HEK293 (cell line): ENCODE measurements around the gene KIF19.

Experiments used
- CTCF ChIA-PET: fragments of 350-600 bp; formaldehyde crosslinking; extraction: SDS; loops from one replicate; lab custom pipeline; 2021; ENCODE audit warnings: antibody characterized with exemption; lab: Yijun Ruan, JAX
- POLR2A ChIA-PET: fragments of 300-600 bp; formaldehyde crosslinking; extraction: SDS; loops from one replicate; lab custom pipeline; 2020; ENCODE audit warnings: antibody characterized with exemption, inconsistent platforms; lab: Yijun Ruan, JAX
- H3K27ac ChIP-seq: fragments of 200-500 bp; sonication (Bioruptor generic); 2 replicates; pipeline ENCODE4 v1.5.1; 2014; ENCODE audit warnings: low read depth, low read length, control low read depth, inconsistent platforms; ENCODE audit errors: extremely low read depth
- H3K36me3 ChIP-seq, 2 experiments: fragments of 200-500 bp in 1 of 2; sonication (Bioruptor generic) in 1 of 2; 1 replicate in 1 of 2; 2 replicates in 1 of 2; pipeline ENCODE4 v1.5.1; 2014 to 2017; ENCODE audit warnings: inconsistent platforms in 2 of 2, low read length in 2 of 2; ENCODE audit not compliant: control insufficient read depth in 2 of 2, insufficient read depth in 1 of 2
- H3K4me1 ChIP-seq: fragments of 200-500 bp; sonication (Bioruptor generic); 2 replicates; pipeline ENCODE4 v1.5.1; 2014; ENCODE audit warnings: mild to moderate bottlenecking, low read length, inconsistent platforms; ENCODE audit not compliant: control insufficient read depth, insufficient read depth
- H3K4me3 ChIP-seq: 2 replicates; pipeline ENCODE4 v1.5.1; 2011; ENCODE audit warnings: low read depth, mild to moderate bottlenecking, control low read depth, low read length, moderate library complexity
- H3K9me3 ChIP-seq: fragments of 200-500 bp; sonication (Bioruptor generic); 2 replicates; pipeline ENCODE4 v1.5.1; 2014; ENCODE audit warnings: low read depth, low read length, inconsistent platforms; ENCODE audit not compliant: control insufficient read depth, insufficient read depth
- GFI1B ChIP-seq: fragments of 450-650 bp; formaldehyde crosslinking; IDR thresholded peaks from 2 replicates; pipeline ENCODE4 v1.5.1; 2016; ENCODE audit warnings: missing biosample characterization, missing genetic modification characterization
- MZF1 ChIP-seq: fragments of 450-650 bp; formaldehyde crosslinking; IDR thresholded peaks from 2 replicates; pipeline ENCODE4 v1.5.1; 2017; ENCODE audit warnings: missing biosample characterization, missing genetic modification characterization, borderline replicate concordance
- RBAK ChIP-seq: fragments of 450-650 bp; formaldehyde crosslinking; IDR thresholded peaks from 2 replicates; pipeline ENCODE4 v1.5.1; 2016; ENCODE audit warnings: missing biosample characterization, missing genetic modification characterization
- ZBTB49 ChIP-seq: fragments of 450-650 bp; formaldehyde crosslinking; IDR thresholded peaks from 2 replicates; pipeline ENCODE4 v1.5.1; 2016; ENCODE audit warnings: missing biosample characterization, missing genetic modification characterization, low read depth
- ZNF121 ChIP-seq: fragments of 450-650 bp; formaldehyde crosslinking; IDR thresholded peaks from 2 replicates; pipeline ENCODE4 v1.5.1; 2016; ENCODE audit warnings: missing biosample characterization, missing genetic modification characterization
- ZNF16 ChIP-seq: fragments of 450-650 bp; formaldehyde crosslinking; IDR thresholded peaks from 2 replicates; pipeline ENCODE4 v1.5.1; 2016; ENCODE audit warnings: low read depth, missing biosample characterization, missing genetic modification characterization
- ZNF311 ChIP-seq: fragments of 450-650 bp; formaldehyde crosslinking; IDR thresholded peaks from 2 replicates; pipeline ENCODE4 v1.5.1; 2017; ENCODE audit warnings: missing biosample characterization, missing genetic modification characterization, borderline replicate concordance
- ZNF416 ChIP-seq: fragments of 450-650 bp; formaldehyde crosslinking; IDR thresholded peaks from 2 replicates; pipeline ENCODE4 v1.5.1; 2016; ENCODE audit warnings: missing biosample characterization, missing genetic modification characterization
- ZNF518A ChIP-seq: fragments of 450-650 bp; formaldehyde crosslinking; conservative IDR thresholded peaks from 2 replicates; pipeline ENCODE4 v1.5.1; 2016; ENCODE audit warnings: low read depth, missing biosample characterization, missing genetic modification characterization
- ZNF654 ChIP-seq: fragments of 450-650 bp; formaldehyde crosslinking; IDR thresholded peaks from 2 replicates; pipeline ENCODE4 v1.5.1; 2016; ENCODE audit warnings: low read depth, missing biosample characterization, missing genetic modification characterization
- ZSCAN4 ChIP-seq: fragments of 450-650 bp; formaldehyde crosslinking; IDR thresholded peaks from 2 replicates; pipeline ENCODE4 v1.5.1; 2017; ENCODE audit warnings: missing biosample characterization, missing genetic modification characterization

Gene KIF19

GRCh38 chr17:74304184-74304583 lies 21.8 kb upstream of the KIF19 start:
- no peaks in the 10 kb centered on the region for H3K4me1 ChIP-seq
- TF ChIP-seq ZNF518A (tag by site-specific recombination), result no peak
- TF ChIP-seq ZNF16 (tag by site-specific recombination), result no peak
- no peak for TF ChIP-seq ZBTB49
- TF ChIP-seq MZF1 (tag by site-specific recombination), result no peak
- TF ChIP-seq ZNF121 (tag by site-specific recombination), result no peak
- TF ChIP-seq GFI1B, result no peak
- no peak for TF ChIP-seq RBAK (tag by site-specific recombination)
- TF ChIP-seq ZNF311 (tag by site-specific recombination), result no peak
- no peak overlapping the region for H3K4me3 ChIP-seq
- POLR2A ChIA-PET, result interaction anchor here (0.7 kb wide), 1 partner anchor 535 kb away, joined by 4 read pairs; no protein-coding TSS in a partner anchor
- H3K36me3 ChIP-seq, result no peaks in the 10 kb centered on the region
- no peak overlapping the region for H3K27ac ChIP-seq
- H3K9me3 ChIP-seq, result no peaks in the 10 kb centered on the region
- CTCF ChIA-PET, result interaction anchor here (0.8 to 4.6 kb wide), 8 partner anchors 9 to 153 kb away, joined by 3 to 55 read pairs (median 4); partner anchors contain the start of gene BTBD17

GRCh38 chr17:74305865-74306654 lies 20.0 kb upstream of the KIF19 start:
- H3K4me1 ChIP-seq, result no peaks in the 10 kb centered on the region
- CTCF ChIA-PET, result interaction anchor here (0.6 to 4.6 kb wide), 8 partner anchors 32 to 152 kb away, joined by 3 to 55 read pairs (median 5); partner anchors contain the start of gene BTBD17
- no peaks in the 10 kb centered on the region for H3K9me3 ChIP-seq
- no peaks in the 10 kb centered on the region for H3K36me3 ChIP-seq
- no peak for TF ChIP-seq ZSCAN4 (tag by site-specific recombination)
- no peak for TF ChIP-seq ZNF416
- TF ChIP-seq ZNF654 (tag by site-specific recombination), result peak; percentile 33
- TF ChIP-seq, all 188 proteins: peak for 1
- Histone ChIP-seq H3K4me3 (no peak overlapping the region), H3K27ac (no peak overlapping the region)
- POLR2A ChIA-PET, result no interaction called here
